GM10266 (cell line): ENCODE measurements around the gene BEND6.

Experiments used
- DNase-seq: peaks from one replicate; pipeline ENCODE4 v3.0.0; 2012; ENCODE audit errors: extremely low spot score
- CTCF ChIP-seq: IDR thresholded peaks from 2 replicates; pipeline ENCODE4 v1.5.1; 2012; ENCODE audit warnings: mild to moderate bottlenecking, low read depth; ENCODE audit not compliant: control insufficient read depth, insufficient read depth; ENCODE audit errors: missing control alignments

BEND6 gene

DNA sequence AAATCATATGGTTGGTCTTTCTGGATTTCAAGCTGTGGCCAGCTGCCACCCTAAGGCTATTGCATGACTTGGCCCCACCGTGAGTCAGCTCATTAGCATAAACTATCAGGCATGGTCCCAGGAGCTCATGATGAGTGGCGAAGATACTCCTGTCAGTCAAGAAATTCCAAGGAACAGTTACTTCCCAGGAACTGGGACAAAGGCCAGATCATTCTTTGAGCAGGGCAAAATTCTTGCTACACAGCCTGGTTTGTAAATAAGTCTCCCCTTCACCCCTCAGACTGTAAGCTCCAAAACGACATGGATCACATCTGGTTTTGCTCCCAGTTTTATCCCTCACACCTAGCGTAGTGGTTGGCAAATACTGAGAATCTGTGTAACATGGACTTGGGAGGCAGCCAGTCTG is 58.6 kb downstream of the BEND6 start:
- no peak for TF ChIP-seq CTCF
- no peak for DNase-seq

DNA sequence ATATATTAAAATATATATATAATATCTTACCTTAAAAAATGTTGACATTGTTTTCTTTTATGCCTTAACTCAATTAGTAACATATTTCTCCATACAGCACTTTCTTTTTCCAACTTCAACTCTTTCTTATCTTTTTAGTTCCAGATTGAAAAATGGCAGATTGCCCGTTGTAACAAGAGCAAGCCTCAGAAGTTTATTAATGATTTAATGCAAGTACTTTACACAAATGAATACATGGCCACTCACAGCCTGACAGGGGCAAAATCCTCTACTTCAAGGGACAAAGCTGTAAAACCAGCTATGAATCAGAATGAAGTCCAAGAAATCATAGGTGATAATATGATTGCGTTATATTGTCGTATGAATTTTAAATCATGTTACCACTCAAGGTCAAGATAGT is 62.2 kb downstream of the BEND6 start:
- DNase-seq, result no peak
- TF ChIP-seq CTCF, result no peak

- no peak for TF ChIP-seq CTCF
- no peak for DNase-seq
Measured at GRCh38 chr6:57017841-57018240, 62.9 kb downstream of the BEND6 start.

DNA sequence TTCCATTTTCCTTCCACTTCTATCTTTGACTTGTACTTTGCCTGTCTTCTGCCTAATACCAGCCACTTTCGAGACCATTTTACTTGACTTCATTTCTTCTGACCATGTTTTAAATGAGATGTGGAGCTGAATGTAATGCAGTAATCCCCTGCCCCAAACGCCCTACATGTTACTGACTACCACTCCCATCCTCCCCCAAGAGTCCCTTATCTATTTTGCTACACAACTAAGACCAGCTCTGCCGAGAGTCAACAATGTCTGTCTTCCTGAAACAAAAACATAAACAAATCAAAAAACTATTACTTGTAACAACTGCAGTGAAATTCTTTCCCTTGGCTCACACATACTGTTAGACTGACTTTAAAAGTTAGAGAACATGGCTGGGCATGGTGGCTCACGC is 64.5 kb downstream of the BEND6 start:
- no peak for DNase-seq
- TF ChIP-seq CTCF, result no peak

DNA sequence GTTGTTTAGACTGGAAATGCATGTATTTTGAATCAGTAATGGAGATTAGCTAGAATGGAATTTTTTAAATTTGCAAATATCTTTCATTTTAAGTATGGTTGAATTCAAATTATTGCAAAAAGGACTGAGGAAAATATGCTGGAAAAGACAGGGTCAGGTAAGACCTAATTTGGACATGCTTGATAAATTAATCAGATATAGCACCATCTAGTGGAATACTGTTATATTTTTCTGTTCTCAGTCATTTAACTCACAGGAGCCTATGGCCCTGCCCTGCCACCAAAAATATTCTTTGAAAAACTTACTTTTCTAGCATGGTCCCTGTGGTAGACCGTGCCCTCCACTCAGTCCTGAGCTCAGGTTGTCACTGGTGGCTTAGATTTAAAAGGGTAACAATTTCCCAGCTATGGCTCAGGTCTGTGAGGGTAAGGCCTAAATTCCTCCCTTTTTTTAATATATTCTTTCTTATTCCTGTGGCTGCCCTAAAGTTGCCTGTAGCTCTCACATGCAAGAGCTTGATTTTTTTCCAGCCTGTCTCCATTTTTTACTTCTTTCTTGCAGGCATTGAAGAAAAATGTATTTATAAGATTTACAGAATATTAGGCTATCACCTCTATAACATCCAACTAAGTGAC is 66.3 kb downstream of the BEND6 start:
- TF ChIP-seq CTCF, result peak; percentile 47
- peak; percentile 56 for DNase-seq

DNA sequence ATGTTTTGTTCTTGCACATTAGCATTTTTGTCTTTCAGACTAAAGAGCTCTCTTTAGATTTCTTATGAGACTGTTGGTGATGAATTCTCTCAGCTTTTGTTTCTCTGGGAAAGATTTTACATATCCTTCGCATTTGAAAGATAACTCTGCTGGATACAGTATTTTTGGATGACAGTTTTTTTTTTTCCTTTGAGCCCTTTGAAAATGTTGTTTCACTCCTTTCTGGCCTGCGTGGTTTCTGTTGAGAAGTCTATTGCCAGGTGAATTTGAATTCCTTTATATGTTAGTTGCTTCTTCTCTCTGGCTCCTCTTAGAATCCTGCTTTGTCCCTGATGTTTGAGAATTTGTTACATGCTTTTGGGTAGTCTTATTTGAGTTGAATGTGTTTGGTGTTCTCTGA is 69.4 kb downstream of the BEND6 start:
- no peak for DNase-seq
- no peak for TF ChIP-seq CTCF

DNA sequence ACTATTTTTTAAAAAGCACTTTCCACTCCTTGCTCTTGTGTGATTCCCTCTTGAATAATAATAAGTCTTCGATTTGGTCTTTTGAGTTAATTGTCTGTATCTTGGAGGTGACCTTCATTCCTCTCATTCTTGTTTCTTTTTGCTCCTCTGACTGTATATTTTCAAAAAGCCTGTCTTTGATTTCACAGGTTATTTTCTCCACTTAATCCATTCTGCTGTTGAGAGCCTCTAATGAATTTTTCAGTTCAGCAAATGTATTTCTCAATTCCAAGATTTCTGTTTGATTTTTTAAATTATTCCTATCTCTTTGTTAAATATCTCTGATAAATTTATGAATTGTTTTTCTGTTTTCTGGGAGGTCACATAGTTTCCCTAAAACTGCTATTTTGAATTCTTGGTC is 69.9 kb downstream of the BEND6 start:
- TF ChIP-seq CTCF, result no peak
- DNase-seq, result no peak
